Upper lobe of right lung (tissue), 1 donor: ENCODE data around the gene PTTG1IP2. TPM values are rescaled to one million over a fixed set of nuclear protein-coding genes. Genes with fewer than 3 reads are reported as not detected.

Experiments used
- ATAC-seq: fragments of 200-7000 bp; cut with Tn5 transposase; one replicate; pipeline ENCODE4 v1.9.1; 2020; ENCODE audit warnings: mild to moderate bottlenecking, moderate library complexity
- DNase-seq: peaks from one replicate; pipeline ENCODE4 v3.0.0-alpha.2; 2020
- H3K27ac ChIP-seq: fragments of 200-600 bp; one replicate; pipeline ENCODE4 v1.8.0; 2022
- H3K27me3 ChIP-seq: fragments of 200-600 bp; one replicate; pipeline ENCODE4 v1.8.0; 2022; ENCODE audit warnings: mild to moderate bottlenecking
- H3K36me3 ChIP-seq: fragments of 200-600 bp; one replicate; pipeline ENCODE4 v1.8.0; 2022
- H3K4me1 ChIP-seq: fragments of 200-600 bp; one replicate; pipeline ENCODE4 v1.8.0; 2022
- H3K4me3 ChIP-seq: fragments of 200-600 bp; one replicate; pipeline ENCODE4 v1.8.0; 2022; ENCODE audit warnings: mild to moderate bottlenecking
- H3K9me3 ChIP-seq: fragments of 200-600 bp; one replicate; pipeline ENCODE4 v1.8.0; 2022
- intact Hi-C: fragments of 100-400 bp; cut with DNase I; formaldehyde crosslinking; loops from one replicate; pipeline ENCODE4 v1.11.0; 2022
- total RNA-seq: library from RNA; stranded (reverse); fragmentation: NEBNext Ultra II Directional; extraction: Animal tissue kit (Norgen Biotek cat#: 25700); gene quantifications from one replicate; pipeline ENCODE4 v1.2.1, GENCODE V29; 2021
- TF ChIP-seq, protein P1 (sequence below): fragments of 200-600 bp; IDR thresholded peaks from one replicate; pipeline ENCODE4 v1.8.0; 2022; ENCODE audit warnings: antibody characterized with exemption
- donor health status: DM: no; HTN: yes; CAD: no; lungs with severe emphysema.

The PTTG1IP2 gene
- total RNA-seq, 1 donor from 2014 or later, result not detected

DNA sequence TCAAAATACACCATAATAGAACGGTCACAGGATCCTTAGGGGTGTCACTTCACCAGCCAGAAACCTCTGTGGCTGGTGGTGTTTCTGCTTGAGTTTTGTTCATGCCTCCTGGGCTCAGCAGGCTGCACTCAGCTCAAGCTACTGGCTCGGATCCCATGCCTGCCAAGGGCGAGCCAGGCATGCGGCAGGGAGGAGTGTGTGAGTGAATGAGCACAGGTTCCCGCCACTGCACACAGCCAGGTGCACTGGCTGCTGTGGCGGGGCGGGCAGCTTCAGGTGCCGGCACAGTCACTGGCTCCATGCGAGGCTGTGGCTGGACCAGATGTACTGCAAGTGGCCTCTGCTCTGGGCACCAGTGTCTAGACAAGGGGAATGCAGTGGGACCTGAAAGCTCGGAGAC is 36.7 kb upstream of the PTTG1IP2 start:
- DNase-seq (peak; percentile 37), ATAC-seq (peak; percentile 27)
- TF ChIP-seq, protein P1, sequence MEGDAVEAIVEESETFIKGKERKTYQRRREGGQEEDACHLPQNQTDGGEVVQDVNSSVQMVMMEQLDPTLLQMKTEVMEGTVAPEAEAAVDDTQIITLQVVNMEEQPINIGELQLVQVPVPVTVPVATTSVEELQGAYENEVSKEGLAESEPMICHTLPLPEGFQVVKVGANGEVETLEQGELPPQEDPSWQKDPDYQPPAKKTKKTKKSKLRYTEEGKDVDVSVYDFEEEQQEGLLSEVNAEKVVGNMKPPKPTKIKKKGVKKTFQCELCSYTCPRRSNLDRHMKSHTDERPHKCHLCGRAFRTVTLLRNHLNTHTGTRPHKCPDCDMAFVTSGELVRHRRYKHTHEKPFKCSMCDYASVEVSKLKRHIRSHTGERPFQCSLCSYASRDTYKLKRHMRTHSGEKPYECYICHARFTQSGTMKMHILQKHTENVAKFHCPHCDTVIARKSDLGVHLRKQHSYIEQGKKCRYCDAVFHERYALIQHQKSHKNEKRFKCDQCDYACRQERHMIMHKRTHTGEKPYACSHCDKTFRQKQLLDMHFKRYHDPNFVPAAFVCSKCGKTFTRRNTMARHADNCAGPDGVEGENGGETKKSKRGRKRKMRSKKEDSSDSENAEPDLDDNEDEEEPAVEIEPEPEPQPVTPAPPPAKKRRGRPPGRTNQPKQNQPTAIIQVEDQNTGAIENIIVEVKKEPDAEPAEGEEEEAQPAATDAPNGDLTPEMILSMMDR, result no peak
- H3K27ac ChIP-seq, result no peak overlapping the region
- no peaks in the 10 kb centered on the region for H3K27me3 ChIP-seq
- H3K4me1 ChIP-seq, result no peaks in the 10 kb centered on the region
- H3K9me3 ChIP-seq, result no peaks in the 10 kb centered on the region
- H3K36me3 ChIP-seq, result no peaks in the 10 kb centered on the region
- intact Hi-C loops, result no loop called here
- H3K4me3 ChIP-seq, result no peak overlapping the region

DNA sequence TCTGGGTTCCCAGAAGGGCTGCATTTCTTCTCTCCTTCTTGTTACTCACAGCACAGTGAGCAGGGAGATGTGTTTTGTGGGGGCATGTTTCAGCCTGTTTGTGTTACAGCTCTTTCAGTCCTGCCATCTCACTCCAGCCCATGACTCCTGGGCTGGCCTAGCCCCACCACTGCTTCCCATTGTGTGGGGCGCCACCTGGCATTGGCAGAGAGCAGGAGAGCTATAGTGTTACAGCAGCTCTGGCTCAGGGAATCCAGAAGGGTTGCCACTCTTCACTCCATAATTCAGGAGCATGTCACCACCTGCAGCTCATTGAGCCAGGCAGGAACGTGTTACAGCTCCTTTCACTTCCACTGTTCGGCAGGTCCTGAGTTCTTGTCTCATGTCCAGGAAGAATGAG is 36.2 kb upstream of the PTTG1IP2 start:
- Histone ChIP-seq H3K9me3 (no peaks in the 10 kb centered on the region), H3K27me3 (no peaks in the 10 kb centered on the region), H3K4me1 (no peaks in the 10 kb centered on the region), H3K4me3 (no peak overlapping the region), H3K36me3 (no peaks in the 10 kb centered on the region), H3K27ac (no peak overlapping the region)
- no peak for DNase-seq
- intact Hi-C loops, result no loop called here
- ATAC-seq, result peak; percentile 14
- TF ChIP-seq, protein P1, result no peak

DNA sequence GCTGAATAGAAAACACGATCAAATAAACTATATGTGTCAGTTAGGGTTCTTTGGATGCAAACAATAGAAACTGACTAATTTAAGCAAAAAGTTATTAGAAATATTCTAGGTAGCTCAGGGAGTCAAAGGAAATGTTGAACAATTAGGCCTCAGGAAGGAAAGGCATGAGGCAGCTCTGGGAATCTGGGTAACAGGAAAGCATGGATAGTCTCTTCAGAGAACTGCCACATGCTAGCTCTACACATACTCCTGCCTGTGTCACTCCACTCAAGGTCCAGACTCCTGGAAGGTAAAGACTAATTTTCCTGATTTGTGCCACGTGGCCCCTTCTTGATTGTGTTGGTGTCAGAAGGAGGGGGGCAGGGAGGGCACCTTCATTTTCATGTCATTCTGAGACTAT is 23.8 kb upstream of the PTTG1IP2 start:
- no peak for DNase-seq
- H3K4me3 ChIP-seq, result no peak overlapping the region
- H3K4me1 ChIP-seq, result no peaks in the 10 kb centered on the region
- H3K27ac ChIP-seq, result no peak overlapping the region
- TF ChIP-seq, protein P1, result no peak
- no peaks in the 10 kb centered on the region for H3K36me3 ChIP-seq
- intact Hi-C loops, result no loop called here
- H3K27me3 ChIP-seq, result no peaks in the 10 kb centered on the region
- H3K9me3 ChIP-seq, result no peaks in the 10 kb centered on the region
- ATAC-seq, result no peak

DNA sequence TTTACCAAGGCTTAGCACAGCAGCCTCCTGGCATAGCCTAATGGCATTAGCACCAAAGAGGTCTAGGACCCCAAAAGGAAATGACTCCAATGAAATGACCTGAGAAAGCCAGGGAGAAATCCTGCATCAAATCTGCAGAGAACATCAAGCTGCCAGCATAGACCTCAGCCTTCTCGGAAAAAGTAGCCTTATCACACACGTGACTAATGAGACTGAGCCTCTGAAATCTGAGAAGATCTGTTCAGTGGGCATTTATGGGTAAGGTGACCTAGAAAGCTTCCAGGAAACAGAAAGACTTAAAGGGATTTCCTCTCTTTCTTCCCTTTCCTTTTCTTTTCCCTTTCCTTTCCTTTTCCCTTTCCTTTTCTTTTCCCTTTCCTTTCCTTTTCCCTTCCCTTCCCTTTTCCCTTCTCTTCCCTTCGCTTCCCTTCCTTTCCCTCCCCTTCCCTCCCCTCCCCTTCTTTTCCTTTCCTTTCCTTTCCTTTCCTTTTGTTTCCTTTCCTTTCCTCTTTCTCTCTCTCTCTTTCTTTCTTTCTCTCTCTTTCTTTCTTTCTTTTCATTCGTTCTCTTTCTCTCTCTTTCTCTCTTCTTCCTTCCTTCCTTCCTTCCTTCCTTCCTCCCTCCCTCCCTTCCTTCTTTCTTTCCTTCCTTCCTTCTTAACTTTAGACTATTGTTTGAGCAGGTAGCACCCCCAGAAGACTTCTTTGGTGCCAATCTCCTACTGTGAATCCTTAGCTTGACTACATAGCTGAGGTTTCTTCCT is 23.1 kb upstream of the PTTG1IP2 start:
- ATAC-seq, result no peak
- TF ChIP-seq, protein P1, result no peak
- intact Hi-C loops, result no loop called here
- Histone ChIP-seq H3K4me1 (no peaks in the 10 kb centered on the region), H3K27me3 (no peaks in the 10 kb centered on the region), H3K27ac (no peak overlapping the region), H3K36me3 (no peaks in the 10 kb centered on the region), H3K9me3 (no peaks in the 10 kb centered on the region), H3K4me3 (no peak overlapping the region)
- DNase-seq, result no peak

DNA sequence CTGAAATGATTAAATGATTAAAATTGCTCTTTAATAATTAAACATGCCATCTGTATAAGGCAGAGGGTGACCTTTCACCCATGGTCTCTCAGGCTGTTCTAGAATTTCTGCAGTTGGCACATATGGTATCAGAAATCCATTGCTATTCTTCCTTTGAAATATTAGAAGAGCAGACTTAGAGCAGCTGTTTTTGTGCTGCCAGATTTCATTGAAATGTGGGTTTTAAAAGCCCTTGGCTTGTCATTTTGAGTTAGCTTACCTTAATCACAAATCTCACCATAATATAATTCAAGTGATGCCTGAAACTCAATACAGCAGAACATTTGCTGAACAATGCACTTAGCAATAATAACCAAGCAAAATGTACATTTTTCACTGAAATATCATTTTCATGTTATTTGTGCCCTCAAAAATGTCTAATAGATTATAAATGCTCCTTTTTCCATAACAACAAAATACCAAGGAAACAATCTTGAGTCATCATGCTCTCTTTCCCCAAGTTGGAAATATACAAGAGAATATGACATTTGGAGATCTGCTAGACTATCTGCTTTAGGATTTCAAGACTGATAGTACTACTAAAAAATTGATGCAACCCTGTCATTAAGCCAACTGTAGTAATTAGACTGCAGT is 16.1 kb upstream of the PTTG1IP2 start:
- no peak for ATAC-seq
- intact Hi-C loops, result no loop called here
- TF ChIP-seq, protein P1, result no peak

More for the DNA sequence above, 16.1 kb upstream of the PTTG1IP2 start:
- H3K4me1 ChIP-seq, result no peaks in the 10 kb centered on the region
- H3K27me3 ChIP-seq, result no peaks in the 10 kb centered on the region
- H3K36me3 ChIP-seq, result no peaks in the 10 kb centered on the region
- H3K4me3 ChIP-seq, result no peak overlapping the region
- H3K9me3 ChIP-seq, result no peaks in the 10 kb centered on the region
- no peak for DNase-seq
- H3K27ac ChIP-seq, result no peak overlapping the region
